Activated CD8-positive, alpha-beta memory T cell treated with anti-CD3 and anti-CD28 coated beads for 48 hours (primary cell): ENCODE data around the gene TBCK.
"Not testable (repeated sequence)": the region's sequence is repeated elsewhere in the genome, so short reads cannot be mapped to it uniquely, and the experiment has no call there.

Experiments used
- DNase-seq, 3 experiments: peaks; one replicate each; pipeline ENCODE4 v3.0.0-alpha.2; 2020; ENCODE audit warnings: low read depth in 2 of 3, low spot score in 2 of 3

Gene TBCK

GRCh38 chr4:106132045-106132444 lies 184.0 kb downstream of the TBCK start:
- DNase-seq = no peak

GRCh38 chr4:106126062-106126461 lies 189.9 kb downstream of the TBCK start:
- no peak for DNase-seq

GRCh38 chr4:106119949-106120555 lies 196.0 kb downstream of the TBCK start:
- DNase-seq = not testable (repeated sequence)

- no peak for DNase-seq
Measured at GRCh38 chr4:106116025-106116424, 200.0 kb downstream of the TBCK start.

- DNase-seq = no peak
Measured at GRCh38 chr4:106114270-106114669, 201.7 kb downstream of the TBCK start.

GRCh38 chr4:106111778-106112469 lies 204.1 kb downstream of the TBCK start:
- not testable (repeated sequence) for DNase-seq

- no peak for DNase-seq
Measured at GRCh38 chr4:106109929-106110328, 206.1 kb downstream of the TBCK start.

GRCh38 chr4:106105697-106106096 lies 210.3 kb downstream of the TBCK start:
- DNase-seq = no peak

- DNase-seq = no peak
Measured at GRCh38 chr4:106104276-106104675, 211.7 kb downstream of the TBCK start.

- DNase-seq = no peak
Measured at GRCh38 chr4:106096454-106096853, 219.6 kb downstream of the TBCK start.

GRCh38 chr4:106095408-106095807 lies 220.6 kb downstream of the TBCK start:
- DNase-seq = no peak

- DNase-seq = no peak
Measured at GRCh38 chr4:106092361-106093040, 223.5 kb downstream of the TBCK start.

GRCh38 chr4:106090826-106091225 lies 225.2 kb downstream of the TBCK start:
- no peak for DNase-seq

GRCh38 chr4:106083065-106083464 lies 232.9 kb downstream of the TBCK start:
- DNase-seq = no peak

GRCh38 chr4:106080376-106080775 lies 235.6 kb downstream of the TBCK start:
- no peak for DNase-seq

GRCh38 chr4:106079616-106080015 lies 236.4 kb downstream of the TBCK start:
- no peak for DNase-seq

- DNase-seq = no peak
Measured at GRCh38 chr4:106065018-106065417, 251.0 kb downstream of the TBCK start.

GRCh38 chr4:106063009-106063408 lies 253.0 kb downstream of the TBCK start:
- DNase-seq = no peak

- DNase-seq = no peak
Measured at GRCh38 chr4:106062452-106062875, 253.5 kb downstream of the TBCK start.

GRCh38 chr4:106058921-106059320 lies 257.1 kb downstream of the TBCK start:
- no peak for DNase-seq

- DNase-seq = no peak
Measured at GRCh38 chr4:106056914-106057313, 259.1 kb downstream of the TBCK start.

GRCh38 chr4:106051514-106051913 lies 264.5 kb downstream of the TBCK start:
- DNase-seq = no peak
